ENCODE results near the gene CFAP20DC.
A peak's percentile ranks its signal among the peaks of the same experiment; 100 is the strongest.
"Not testable (repeated sequence)": the region's sequence is repeated elsewhere in the genome, so short reads cannot be mapped to it uniquely, and the experiment has no call there.

The CFAP20DC gene

DNA sequence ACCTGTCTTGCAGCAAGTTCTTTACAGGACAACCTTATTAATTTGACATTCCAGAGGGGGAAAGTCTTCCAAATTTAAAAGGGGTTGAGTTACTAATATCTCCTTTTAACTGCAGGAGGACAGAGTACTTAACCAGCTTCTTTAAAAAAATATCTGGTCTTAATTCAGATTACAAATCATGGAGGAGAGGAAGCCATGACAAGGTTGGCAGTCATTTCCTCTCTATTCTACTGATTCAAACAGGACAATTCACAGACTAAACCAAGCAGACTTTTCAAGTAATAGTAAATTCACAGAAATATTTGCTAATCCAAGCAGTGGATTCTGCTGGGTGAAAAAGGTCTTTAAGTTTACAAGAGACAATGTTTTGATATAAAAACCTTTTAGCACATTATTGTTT, 185.3 kb downstream of the CFAP20DC start:
- DNase-seq = no peak

- DNase-seq = no peak
These were observed 186.6 kb downstream of the CFAP20DC start for GRCh38 chr3:58863206-58863605.

- DNase-seq = no peak
These were observed 188.3 kb downstream of the CFAP20DC start for GRCh38 chr3:58861551-58861950.

GRCh38 chr3:58858126-58858525, 191.7 kb downstream of the CFAP20DC start:
- no peak for DNase-seq

- DNase-seq = no peak
These were observed 192.4 kb downstream of the CFAP20DC start for GRCh38 chr3:58857402-58857801.

- DNase-seq = no peak
These were observed 201.0 kb downstream of the CFAP20DC start for GRCh38 chr3:58848826-58849225.

DNA sequence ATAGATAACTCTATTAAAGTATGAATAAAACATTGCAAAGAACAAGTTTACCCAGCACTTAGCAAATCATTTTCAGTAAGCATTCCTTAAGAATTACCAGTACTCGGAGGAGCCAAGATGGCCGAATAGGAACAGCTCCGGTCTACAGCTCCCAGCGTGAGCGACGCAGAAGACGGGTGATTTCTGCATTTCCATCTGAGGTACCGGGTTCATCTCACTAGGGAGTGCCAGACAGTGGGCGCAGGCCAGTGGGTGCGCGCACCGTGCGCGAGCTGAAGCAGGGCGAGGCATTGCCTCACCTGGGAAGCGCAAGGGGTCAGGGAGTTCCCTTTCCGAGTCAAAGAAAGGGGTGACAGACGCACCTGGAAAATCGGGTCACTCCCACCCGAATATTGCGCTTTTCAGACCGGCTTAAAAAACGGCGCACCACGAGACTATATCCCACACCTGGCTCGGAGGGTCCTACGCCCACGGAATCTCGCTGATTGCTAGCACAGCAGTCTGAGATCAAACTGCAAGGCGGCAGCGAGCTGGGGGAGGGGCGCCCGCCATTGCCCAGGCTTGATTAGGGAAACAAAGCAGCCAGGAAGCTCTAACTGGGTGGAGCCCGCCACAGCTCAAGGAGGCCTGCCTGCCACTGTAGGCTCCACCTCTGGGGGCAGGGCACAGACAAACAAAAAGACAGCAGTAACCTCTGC, 207.6 kb downstream of the CFAP20DC start:
- not testable (repeated sequence) for DNase-seq

- DNase-seq = no peak
These were observed 208.9 kb downstream of the CFAP20DC start for GRCh38 chr3:58840949-58841348.

DNA sequence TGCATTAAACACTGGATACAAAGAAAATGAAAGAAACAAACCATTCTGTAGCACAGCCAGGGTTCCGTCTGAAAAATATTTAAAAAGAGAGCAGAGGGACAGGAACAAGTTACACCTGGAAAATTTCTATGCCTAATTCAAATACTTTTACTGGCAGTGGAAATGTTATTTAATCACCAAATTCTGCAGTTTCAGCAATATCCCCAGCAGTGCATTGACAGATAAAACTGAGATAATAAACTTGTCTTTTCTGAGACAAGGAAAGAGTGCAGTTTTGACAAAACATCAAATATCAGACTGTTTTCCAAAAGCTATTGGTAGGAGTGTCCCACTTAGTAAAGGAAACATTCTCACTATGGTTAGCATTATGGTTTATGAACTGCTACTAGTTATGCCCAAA, 209.9 kb downstream of the CFAP20DC start:
- DNase-seq = no peak

DNA sequence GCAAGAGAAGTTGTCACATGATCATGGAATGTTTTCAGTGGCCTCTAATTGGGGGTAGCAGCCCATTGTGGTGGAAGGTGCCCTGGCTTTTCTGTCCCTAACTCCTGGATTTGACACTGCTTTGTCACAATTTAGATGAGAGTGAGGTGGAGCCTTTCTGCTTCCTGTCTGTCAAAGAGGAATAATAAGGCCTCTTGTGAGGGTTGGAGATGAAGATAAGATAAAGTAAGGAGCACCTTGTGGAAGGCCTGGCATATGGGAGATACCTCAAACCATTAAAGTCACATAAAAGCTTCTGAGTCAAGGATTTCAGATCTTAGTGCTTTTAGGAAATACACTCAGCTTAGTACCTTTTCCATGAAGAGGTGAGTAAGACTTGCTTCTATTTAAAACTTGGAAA, 210.6 kb downstream of the CFAP20DC start:
- DNase-seq = no peak

GRCh38 chr3:58837856-58838255, 212.0 kb downstream of the CFAP20DC start:
- DNase-seq = no peak

- DNase-seq = no peak
These were observed 212.5 kb downstream of the CFAP20DC start for GRCh38 chr3:58837141-58837843.

DNA sequence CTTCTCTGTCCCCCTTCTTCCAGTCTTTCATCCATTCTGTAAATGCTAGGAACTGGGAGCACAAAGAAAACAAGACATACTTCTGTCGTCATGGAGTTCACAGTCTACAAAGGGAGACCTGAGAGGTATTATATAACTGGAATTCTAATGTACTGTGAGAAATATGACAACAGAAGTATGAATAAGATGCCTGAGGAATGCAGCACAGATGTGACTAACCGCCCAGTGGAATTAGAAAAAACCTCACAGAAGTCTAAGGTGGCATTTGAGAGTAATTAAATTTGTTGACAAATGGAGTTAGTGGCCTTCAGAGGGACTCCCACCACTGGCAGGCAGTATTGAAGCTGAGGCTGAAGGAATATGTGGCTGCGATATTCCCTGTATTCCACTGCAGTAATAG, 214.7 kb downstream of the CFAP20DC start:
- no peak for DNase-seq

DNA sequence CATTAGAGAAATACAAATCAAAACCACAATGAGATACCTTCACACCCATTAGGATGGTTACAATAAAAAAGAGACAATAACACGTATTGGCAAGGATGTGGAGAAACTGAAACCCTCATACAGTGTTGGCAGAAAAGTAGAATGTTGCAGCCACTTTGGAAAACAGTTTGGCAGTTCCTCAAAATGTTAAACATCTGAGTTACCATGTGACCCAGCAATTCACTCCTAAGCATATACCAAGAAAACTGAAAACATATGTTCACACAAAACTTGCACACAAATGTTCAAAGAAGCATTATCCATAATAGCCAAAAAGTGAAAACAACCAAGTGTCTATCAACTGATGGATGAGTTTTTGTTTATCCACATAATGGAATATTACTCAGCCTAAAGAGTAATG, 216.3 kb downstream of the CFAP20DC start:
- DNase-seq = no peak

DNA sequence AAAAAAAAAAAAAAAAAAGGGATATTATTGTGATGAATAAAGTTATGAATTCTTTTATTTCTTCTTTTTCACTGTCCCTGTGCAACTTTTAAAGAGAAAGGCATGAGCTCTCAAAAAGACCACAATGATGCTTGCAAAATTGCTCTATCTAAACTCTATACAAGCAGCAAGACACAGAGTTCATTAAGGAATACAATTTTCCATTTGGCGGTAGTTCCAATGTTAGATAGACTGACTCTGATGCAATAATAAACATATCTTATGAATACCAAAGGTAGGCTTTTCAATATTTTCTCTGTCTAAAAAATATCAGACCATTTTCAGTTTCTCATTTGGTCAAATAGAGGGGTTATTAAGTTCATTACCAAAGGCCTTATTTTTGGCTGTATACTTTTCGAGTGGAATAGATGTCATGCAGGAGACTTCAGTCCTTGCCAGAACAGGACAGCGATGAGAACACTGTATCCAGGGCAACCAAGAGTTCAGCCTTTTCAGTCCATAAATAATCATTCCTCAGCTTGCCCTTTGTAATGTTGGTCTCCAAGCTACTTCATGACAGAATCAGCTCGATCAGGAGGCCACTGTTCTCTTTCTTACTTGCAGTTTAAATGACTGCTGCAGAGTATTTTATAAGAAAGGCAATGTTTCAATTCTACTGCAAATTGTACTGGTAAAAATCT, 220.4 kb downstream of the CFAP20DC start:
- no peak for DNase-seq

DNA sequence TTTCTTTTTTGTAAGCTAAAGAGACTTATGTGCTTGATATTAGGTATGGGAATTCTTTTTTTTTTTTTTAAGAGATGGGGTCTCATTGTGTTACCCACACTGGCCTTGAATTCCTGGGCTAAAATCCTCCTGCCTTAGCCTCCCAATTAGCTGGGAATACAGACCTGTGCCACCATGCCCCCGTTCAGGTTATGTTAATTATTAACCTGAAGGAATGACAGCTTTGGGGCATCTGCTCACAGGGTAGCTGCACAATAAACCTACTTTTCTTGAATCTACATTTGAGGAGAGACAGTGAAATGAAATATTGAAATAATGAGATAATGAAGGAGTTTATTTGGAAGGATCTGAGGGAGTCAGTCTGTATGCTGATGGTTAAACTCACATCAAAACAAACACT, 225.0 kb downstream of the CFAP20DC start:
- no peak for DNase-seq

GRCh38 chr3:58824285-58824684, 225.5 kb downstream of the CFAP20DC start:
- peak; percentile 28 to 47 for DNase-seq

GRCh38 chr3:58806551-58807244, 243.1 kb downstream of the CFAP20DC start:
- not testable (repeated sequence) for DNase-seq

DNA sequence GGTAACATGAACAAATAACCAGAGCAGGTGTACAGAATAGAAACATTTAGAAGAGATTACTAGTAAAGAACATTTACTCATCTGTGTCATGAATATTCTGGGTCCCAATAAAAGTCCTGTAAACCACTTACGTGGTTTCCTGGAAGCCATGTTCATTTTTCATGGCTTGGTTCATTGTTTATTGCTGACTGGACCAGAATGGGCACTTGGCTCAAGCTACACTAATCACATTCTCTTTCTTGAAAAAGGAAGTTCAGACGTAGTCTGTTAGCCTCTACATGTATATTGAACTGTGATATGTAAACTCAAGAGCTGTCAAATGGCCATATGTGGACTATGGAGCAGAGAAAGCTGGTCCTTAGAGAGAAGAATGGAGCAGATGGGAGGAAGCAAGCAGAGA, 244.9 kb downstream of the CFAP20DC start:
- DNase-seq = no peak

- no peak for DNase-seq
These were observed 248.3 kb downstream of the CFAP20DC start for GRCh38 chr3:58801541-58801940.

DNA sequence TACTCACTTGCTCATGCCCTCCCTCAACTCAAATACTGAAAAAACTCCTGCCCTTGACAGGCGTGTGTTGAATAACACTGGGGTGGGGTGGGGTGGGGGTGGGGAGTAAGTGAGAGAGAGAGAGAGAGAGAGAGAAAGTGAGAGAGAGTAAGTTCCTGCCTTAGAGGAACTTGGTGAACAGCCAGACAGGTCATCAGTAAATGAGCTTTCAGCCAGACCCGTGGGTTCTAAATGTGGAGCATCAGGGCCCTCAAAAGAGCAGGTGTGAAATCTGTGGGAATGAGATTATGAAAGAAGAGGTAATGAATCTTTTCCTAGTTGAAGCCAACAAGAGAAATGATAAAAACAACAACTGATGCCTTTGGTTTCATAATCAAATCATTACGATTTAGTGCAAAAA, 248.9 kb downstream of the CFAP20DC start:
- DNase-seq = no peak

DNA sequence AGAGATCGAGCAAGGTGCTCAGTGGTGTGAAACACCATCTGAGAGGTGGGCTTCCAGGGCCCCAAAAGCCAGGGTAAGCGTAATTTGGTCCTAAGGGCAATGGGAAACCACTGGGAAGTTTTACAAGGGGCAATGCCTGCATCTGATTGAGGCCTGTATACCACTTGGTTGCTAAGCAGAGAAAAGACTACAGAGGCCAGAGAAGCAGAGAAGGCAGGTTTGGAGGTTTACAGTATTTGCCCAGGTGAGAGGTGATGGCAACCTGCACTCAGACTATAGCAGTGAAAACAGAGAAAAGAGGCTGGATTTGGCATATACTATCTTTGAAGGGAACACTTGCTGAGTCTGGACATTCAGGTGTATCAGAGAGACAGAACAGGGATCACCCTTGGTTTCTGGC, 249.8 kb downstream of the CFAP20DC start:
- DNase-seq = no peak

DNA sequence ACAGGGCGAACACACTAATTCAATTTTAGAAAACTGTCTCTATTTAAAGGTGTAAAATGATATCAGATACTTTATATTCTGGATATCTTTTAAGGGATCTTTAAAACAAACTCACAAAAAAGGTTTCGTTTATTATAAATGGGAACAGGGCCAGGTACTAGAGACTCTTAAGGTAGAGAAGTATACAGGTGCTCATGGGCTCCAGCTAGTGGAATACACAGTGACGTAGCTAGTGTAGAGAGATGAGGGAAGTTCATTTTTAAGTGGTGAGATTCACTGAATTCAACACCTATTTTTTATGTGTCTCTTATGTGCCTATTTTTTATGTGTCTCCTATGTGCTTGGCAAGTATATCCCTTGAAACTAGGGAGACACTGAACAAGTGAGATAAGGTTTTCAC, 250.6 kb downstream of the CFAP20DC start:
- no peak for DNase-seq

DNA sequence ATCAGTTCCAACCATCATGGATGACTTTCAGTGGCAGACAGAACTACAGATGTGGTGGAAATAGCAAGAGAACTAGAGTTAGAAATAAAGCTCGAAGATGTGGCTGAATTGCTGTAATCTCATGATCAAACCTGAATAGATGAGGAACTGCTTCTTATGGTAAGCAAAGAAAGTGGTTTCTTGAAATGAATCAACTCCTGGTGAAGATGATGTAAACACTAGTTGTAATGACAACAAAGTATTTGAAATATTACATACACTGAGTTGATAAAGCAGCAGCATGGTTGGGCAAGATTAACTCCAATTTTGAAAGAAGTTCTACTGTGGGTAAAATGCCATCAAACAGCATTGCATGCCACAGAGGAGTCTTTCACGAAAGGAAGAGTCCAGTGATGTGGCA, 251.5 kb downstream of the CFAP20DC start:
- DNase-seq = no peak

Measured in AML-193 (cell line).